GM23338 (cell line): ENCODE results near the gene ABHD6. TPM values are rescaled to one million over a fixed set of nuclear protein-coding genes. Genes with fewer than 3 reads are reported as not detected.

Experiments
- ATAC-seq: fragments of 200-7000 bp; cut with Tn5 transposase; 3 replicates; pipeline ENCODE4 v1.9.1; 2020
- DNase-seq: peaks from one replicate; pipeline ENCODE4 v3.0.0-alpha.2; 2015; ENCODE audit warnings: low spot score
- H2AFZ ChIP-seq: fragments of 200-600 bp; sonication (generic); 2 replicates; pipeline ENCODE4 v1.8.0; 2016; ENCODE audit warnings: antibody characterized with exemption, mild to moderate bottlenecking, moderate library complexity
- H3F3A ChIP-seq: fragments of 200-600 bp; sonication (generic); replicated peaks from 2 replicates; pipeline ENCODE4 v1.8.0; 2017; ENCODE audit warnings: antibody characterized with exemption, mixed run types, low read depth
- H3K27ac ChIP-seq: fragments of 200-600 bp; sonication (generic); 2 replicates; pipeline ENCODE4 v1.6.1; 2016; ENCODE audit warnings: low read depth
- H3K27me3 ChIP-seq: fragments of 200-600 bp; sonication (generic); 2 replicates; pipeline ENCODE4 v1.8.0; 2016; ENCODE audit warnings: mild to moderate bottlenecking, mixed run types, moderate library complexity; ENCODE audit not compliant: insufficient read depth
- H3K36me3 ChIP-seq: fragments of 200-600 bp; sonication (generic); 2 replicates; pipeline ENCODE4 v1.8.0; 2016; ENCODE audit warnings: mild to moderate bottlenecking; ENCODE audit not compliant: insufficient read depth
- H3K4me1 ChIP-seq: fragments of 200-600 bp; sonication (generic); 2 replicates; pipeline ENCODE4 v1.8.0; 2016; ENCODE audit warnings: mild to moderate bottlenecking, moderate library complexity; ENCODE audit not compliant: insufficient read depth
- H3K4me2 ChIP-seq: fragments of 200-600 bp; sonication (generic); 2 replicates; pipeline ENCODE4 v1.7.1; 2017; ENCODE audit warnings: mixed run types
- H3K4me3 ChIP-seq: fragments of 200-600 bp; sonication (generic); 2 replicates; pipeline ENCODE4 v1.6.1; 2016; ENCODE audit warnings: mixed run types
- H3K79me2 ChIP-seq: fragments of 200-600 bp; sonication (generic); replicated peaks from 2 replicates; pipeline ENCODE4 v1.8.0; 2017; ENCODE audit warnings: mild to moderate bottlenecking; ENCODE audit not compliant: insufficient read depth
- H3K9me2 ChIP-seq: fragments of 200-600 bp; sonication (generic); 2 replicates; pipeline ENCODE4 v1.8.0; 2017; ENCODE audit not compliant: insufficient read depth
- H4K20me1 ChIP-seq: fragments of 200-600 bp; sonication (generic); replicated peaks from 2 replicates; pipeline ENCODE4 v1.8.0; 2017; ENCODE audit warnings: mild to moderate bottlenecking; ENCODE audit not compliant: insufficient read depth
- H3K27ac Mint-ChIP-seq: 2 replicates; pipeline ENCODE4 v1.8.0; 2020; ENCODE audit warnings: inconsistent platforms, mild to moderate bottlenecking, moderate library complexity, mixed read lengths
- H3K27me3 Mint-ChIP-seq: 3 replicates; pipeline ENCODE4 v1.8.0; 2022; ENCODE audit warnings: low read depth, mild to moderate bottlenecking, moderate library complexity, mixed read lengths, inconsistent platforms; ENCODE audit not compliant: insufficient read depth, poor library complexity
- H3K36me3 Mint-ChIP-seq: 3 replicates; pipeline ENCODE4 v1.8.0; 2021; ENCODE audit warnings: low read depth, mild to moderate bottlenecking, inconsistent platforms, moderate library complexity, mixed read lengths
- H3K4me1 Mint-ChIP-seq: 3 replicates; pipeline ENCODE4 v1.8.0; 2020; ENCODE audit warnings: mild to moderate bottlenecking, inconsistent platforms, mixed read lengths
- H3K4me3 Mint-ChIP-seq: 3 replicates; pipeline ENCODE4 v1.8.0; 2021; ENCODE audit warnings: moderate library complexity, mild to moderate bottlenecking, inconsistent platforms, mixed read lengths
- H3K9me3 Mint-ChIP-seq: 3 replicates; pipeline ENCODE4 v1.8.0; 2020; ENCODE audit warnings: moderate library complexity, mild to moderate bottlenecking, inconsistent platforms, mixed read lengths
- CREB1 ChIP-seq: fragments of 250-450 bp; sonication (Bioruptor Pico); IDR thresholded peaks from 2 replicates; pipeline ENCODE4 v1.5.0; 2020; ENCODE audit warnings: low read depth, mild to moderate bottlenecking, moderate library complexity
- EZH2 ChIP-seq: fragments of 200-600 bp; sonication (generic); IDR thresholded peaks from one replicate; pipeline ENCODE4 v1.8.0; 2017; ENCODE audit warnings: antibody characterized with exemption, mild to moderate bottlenecking, low read depth; ENCODE audit not compliant: unreplicated experiment
- polyA plus RNA-seq: library from polyadenylated mRNA; unstranded; fragments of >200 nt; fragmentation: Nextera tagmentation; extraction: Ambion mirVana; gene quantifications from 2 replicates; pipeline ENCODE4 v1.2.1, GENCODE V29; 2016
- total RNA-seq: library from RNA; depleted of rRNA; stranded (reverse); fragments of >200 nt; shearing (Covaris generic); gene quantifications from 2 replicates; pipeline ENCODE4 v1.2.3, GENCODE V29; 2014
- TF ChIP-seq, protein P1 (sequence below): IDR thresholded peaks from one replicate; pipeline ENCODE4 v1.6.1; 2018; ENCODE audit warnings: antibody characterized with exemption; ENCODE audit not compliant: unreplicated experiment
- TF ChIP-seq, protein P2 (sequence below): IDR thresholded peaks from 2 replicates; pipeline ENCODE4 v1.6.1; 2016; ENCODE audit warnings: antibody characterized with exemption
- TF ChIP-seq, protein P3 (sequence below), 2 experiments: fragments of 200-600 bp in 1 of 2; sonication (generic) in 1 of 2; conservative IDR thresholded peaks; 2 replicates each; pipeline versions ENCODE4 v1.5.1 to v1.6.1; 2016 to 2017; ENCODE audit warnings: antibody characterized with exemption in 2 of 2, low read depth in 2 of 2, mild to moderate bottlenecking in 2 of 2, moderate library complexity in 1 of 2

ABHD6 gene
- total and polyA plus RNA-seq, 2 experiments from 2014 or later: 3.7 to 5.5 TPM

DNA sequence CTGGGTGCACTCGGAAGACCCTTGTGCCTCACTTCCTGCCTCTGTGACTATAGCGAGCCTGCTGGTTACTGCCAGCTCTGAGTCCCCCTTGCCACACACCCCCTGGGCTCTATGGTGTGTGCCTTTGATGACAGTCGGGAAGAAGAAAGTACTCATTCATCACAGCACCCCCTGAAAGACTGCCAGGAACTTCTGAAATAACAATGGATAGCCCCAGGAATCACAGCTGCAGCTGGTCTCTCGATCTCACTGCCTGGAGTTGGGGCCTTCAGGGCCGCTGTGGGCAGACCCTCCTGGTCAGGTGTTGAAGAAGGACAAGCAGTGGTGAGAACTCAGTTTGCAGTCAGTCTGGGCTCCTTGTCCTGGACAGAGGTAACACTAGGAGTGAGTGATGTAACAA lies 58.7 kb downstream of the ABHD6 start:
- DNase-seq: no peak
- TF ChIP-seq, protein P1, sequence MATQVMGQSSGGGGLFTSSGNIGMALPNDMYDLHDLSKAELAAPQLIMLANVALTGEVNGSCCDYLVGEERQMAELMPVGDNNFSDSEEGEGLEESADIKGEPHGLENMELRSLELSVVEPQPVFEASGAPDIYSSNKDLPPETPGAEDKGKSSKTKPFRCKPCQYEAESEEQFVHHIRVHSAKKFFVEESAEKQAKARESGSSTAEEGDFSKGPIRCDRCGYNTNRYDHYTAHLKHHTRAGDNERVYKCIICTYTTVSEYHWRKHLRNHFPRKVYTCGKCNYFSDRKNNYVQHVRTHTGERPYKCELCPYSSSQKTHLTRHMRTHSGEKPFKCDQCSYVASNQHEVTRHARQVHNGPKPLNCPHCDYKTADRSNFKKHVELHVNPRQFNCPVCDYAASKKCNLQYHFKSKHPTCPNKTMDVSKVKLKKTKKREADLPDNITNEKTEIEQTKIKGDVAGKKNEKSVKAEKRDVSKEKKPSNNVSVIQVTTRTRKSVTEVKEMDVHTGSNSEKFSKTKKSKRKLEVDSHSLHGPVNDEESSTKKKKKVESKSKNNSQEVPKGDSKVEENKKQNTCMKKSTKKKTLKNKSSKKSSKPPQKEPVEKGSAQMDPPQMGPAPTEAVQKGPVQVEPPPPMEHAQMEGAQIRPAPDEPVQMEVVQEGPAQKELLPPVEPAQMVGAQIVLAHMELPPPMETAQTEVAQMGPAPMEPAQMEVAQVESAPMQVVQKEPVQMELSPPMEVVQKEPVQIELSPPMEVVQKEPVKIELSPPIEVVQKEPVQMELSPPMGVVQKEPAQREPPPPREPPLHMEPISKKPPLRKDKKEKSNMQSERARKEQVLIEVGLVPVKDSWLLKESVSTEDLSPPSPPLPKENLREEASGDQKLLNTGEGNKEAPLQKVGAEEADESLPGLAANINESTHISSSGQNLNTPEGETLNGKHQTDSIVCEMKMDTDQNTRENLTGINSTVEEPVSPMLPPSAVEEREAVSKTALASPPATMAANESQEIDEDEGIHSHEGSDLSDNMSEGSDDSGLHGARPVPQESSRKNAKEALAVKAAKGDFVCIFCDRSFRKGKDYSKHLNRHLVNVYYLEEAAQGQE: no peak
- TF ChIP-seq, protein P2, sequence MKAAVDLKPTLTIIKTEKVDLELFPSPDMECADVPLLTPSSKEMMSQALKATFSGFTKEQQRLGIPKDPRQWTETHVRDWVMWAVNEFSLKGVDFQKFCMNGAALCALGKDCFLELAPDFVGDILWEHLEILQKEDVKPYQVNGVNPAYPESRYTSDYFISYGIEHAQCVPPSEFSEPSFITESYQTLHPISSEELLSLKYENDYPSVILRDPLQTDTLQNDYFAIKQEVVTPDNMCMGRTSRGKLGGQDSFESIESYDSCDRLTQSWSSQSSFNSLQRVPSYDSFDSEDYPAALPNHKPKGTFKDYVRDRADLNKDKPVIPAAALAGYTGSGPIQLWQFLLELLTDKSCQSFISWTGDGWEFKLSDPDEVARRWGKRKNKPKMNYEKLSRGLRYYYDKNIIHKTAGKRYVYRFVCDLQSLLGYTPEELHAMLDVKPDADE: no peak
- no peak overlapping the region for H2AFZ ChIP-seq
- no peak overlapping the region for H3K4me3 ChIP-seq
- peak; percentile 22; the same call in 2 of the 3 replicates for ATAC-seq
- no peaks in the 10 kb centered on the region for H3K9me2 ChIP-seq
- Mint-ChIP-seq H3K4me3 (no peak overlapping the region), H3K9me3 (peaks cover 11% of the 10 kb centered on the region), H3K36me3 (peaks cover 10% of the 10 kb centered on the region), H3K27me3 (peaks cover 3% of the 10 kb centered on the region), H3K4me1 (peaks cover 7% of the 10 kb centered on the region), H3K27ac (no peak overlapping the region)
- no peaks in the 10 kb centered on the region for H4K20me1 ChIP-seq
- no peak overlapping the region for H3K4me2 ChIP-seq
- 0 out of 2 replicates have a peak, but pooled peaks cover 3% of the 10 kb centered on the region for H3K4me1 ChIP-seq
- no peak overlapping the region for H3K27ac ChIP-seq
- H3F3A ChIP-seq: no peaks in the 10 kb centered on the region
- no peaks in the 10 kb centered on the region for H3K27me3 ChIP-seq
- no peaks in the 10 kb centered on the region for H3K36me3 ChIP-seq
- H3K79me2 ChIP-seq: no peaks in the 10 kb centered on the region

DNA sequence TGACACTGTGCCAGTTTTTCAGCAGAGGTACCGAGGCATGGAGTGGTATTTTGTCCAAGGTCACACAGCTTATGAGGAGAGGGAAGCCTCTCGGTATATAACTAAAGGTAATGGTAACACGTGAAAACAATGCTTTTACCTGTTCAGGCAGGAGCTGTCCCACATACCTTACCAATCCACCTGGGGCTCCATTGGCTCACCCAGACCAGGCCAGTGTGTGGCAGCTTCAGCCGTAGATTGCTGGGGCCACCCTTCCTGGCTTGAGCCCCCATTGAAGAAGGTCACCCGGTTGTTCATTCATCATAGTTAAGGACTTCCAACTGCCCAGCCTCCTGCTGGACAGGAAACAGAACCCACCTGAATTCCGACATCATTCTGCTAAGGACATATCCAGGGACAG lies 59.3 kb downstream of the ABHD6 start:
- Histone ChIP-seq H4K20me1 (no peaks in the 10 kb centered on the region), H3K79me2 (no peaks in the 10 kb centered on the region), H3K27ac (no peak overlapping the region), H3F3A (no peaks in the 10 kb centered on the region), H3K9me2 (no peaks in the 10 kb centered on the region), H3K4me2 (no peak overlapping the region), H2AFZ (no peak overlapping the region), H3K36me3 (no peaks in the 10 kb centered on the region), H3K4me1 (0 out of 2 replicates have a peak, but pooled peaks cover 3% of the 10 kb centered on the region), H3K27me3 (0 out of 2 replicates have a peak, but pooled peaks cover 3% of the 10 kb centered on the region), H3K4me3 (no peak overlapping the region)
- no peak overlapping the region for H3K4me3 Mint-ChIP-seq
- H3K36me3 Mint-ChIP-seq: peaks cover 5% of the 10 kb centered on the region
- H3K27me3 Mint-ChIP-seq: peaks cover 3% of the 10 kb centered on the region
- TF ChIP-seq, protein P3, sequence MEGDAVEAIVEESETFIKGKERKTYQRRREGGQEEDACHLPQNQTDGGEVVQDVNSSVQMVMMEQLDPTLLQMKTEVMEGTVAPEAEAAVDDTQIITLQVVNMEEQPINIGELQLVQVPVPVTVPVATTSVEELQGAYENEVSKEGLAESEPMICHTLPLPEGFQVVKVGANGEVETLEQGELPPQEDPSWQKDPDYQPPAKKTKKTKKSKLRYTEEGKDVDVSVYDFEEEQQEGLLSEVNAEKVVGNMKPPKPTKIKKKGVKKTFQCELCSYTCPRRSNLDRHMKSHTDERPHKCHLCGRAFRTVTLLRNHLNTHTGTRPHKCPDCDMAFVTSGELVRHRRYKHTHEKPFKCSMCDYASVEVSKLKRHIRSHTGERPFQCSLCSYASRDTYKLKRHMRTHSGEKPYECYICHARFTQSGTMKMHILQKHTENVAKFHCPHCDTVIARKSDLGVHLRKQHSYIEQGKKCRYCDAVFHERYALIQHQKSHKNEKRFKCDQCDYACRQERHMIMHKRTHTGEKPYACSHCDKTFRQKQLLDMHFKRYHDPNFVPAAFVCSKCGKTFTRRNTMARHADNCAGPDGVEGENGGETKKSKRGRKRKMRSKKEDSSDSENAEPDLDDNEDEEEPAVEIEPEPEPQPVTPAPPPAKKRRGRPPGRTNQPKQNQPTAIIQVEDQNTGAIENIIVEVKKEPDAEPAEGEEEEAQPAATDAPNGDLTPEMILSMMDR (conservative IDR thresholded peaks at IDR 0.05; ENCODE audit: low read depth in 2 of 2): no peak
- no peak for TF ChIP-seq CREB1 (CRISPR knock-in tag)
- TF ChIP-seq EZH2: no peak
- peaks cover 7% of the 10 kb centered on the region for H3K4me1 Mint-ChIP-seq
- ATAC-seq: no peak
- DNase-seq: no peak
- H3K9me3 Mint-ChIP-seq: peaks cover 5% of the 10 kb centered on the region
- no peak overlapping the region for H3K27ac Mint-ChIP-seq
